ENCODE data around the gene BUB3.

GRCh38 chr10:123158682-123159081, 4.5 kb downstream of the BUB3 start:
- TF ChIP-seq YY1 (IDR thresholded peaks at IDR 0.05; ENCODE audit: insufficient read depth, insufficient read length) (no peak), SUZ12 (IDR thresholded peaks at IDR 0.05; ENCODE audit: extremely low read depth, insufficient read depth, insufficient read length) (no peak), ZNF274 (IDR thresholded peaks at IDR 0.05; ENCODE audit: low read depth, low read length) (no peak)
